Activated CD4-positive, alpha-beta memory T cell treated with anti-CD3 and anti-CD28 coated beads, Interleukin-2, amount 10 ng/mL, durations not matched to agents 7 days and 5 days (primary cell): Measurements from ENCODE around the gene ANO1. TPM values are rescaled to one million over a fixed set of nuclear protein-coding genes. Genes with fewer than 3 reads are reported as not detected.

Source experiments
- CTCF ChIA-PET: fragments of 350-600 bp; sonication (Branson Sonifier 250); formaldehyde crosslinking; loops from one replicate; lab custom pipeline; 2021; ENCODE audit warnings: antibody characterized with exemption, inconsistent platforms; lab: Charles Lee
- POLR2A ChIA-PET: fragments of 350-600 bp; sonication (Branson Sonifier 250); formaldehyde crosslinking; loops from one replicate; lab custom pipeline; 2021; ENCODE audit warnings: antibody characterized with exemption; lab: Charles Lee
- DNase-seq: peaks from one replicate; pipeline ENCODE4 v3.0.0-alpha.2; 2020
- H3K27ac Mint-ChIP-seq: one replicate; pipeline ENCODE4 v1.8.0; 2021; ENCODE audit warnings: mild to moderate bottlenecking, mixed read lengths
- H3K27me3 Mint-ChIP-seq: one replicate; pipeline ENCODE4 v1.8.0; 2021; ENCODE audit warnings: mixed read lengths
- H3K36me3 Mint-ChIP-seq: one replicate; pipeline ENCODE4 v1.8.0; 2021; ENCODE audit warnings: low read depth, mixed read lengths
- H3K4me1 Mint-ChIP-seq: one replicate; pipeline ENCODE4 v1.8.0; 2021; ENCODE audit warnings: mixed read lengths
- H3K4me3 Mint-ChIP-seq: one replicate; pipeline ENCODE4 v1.8.0; 2021; ENCODE audit warnings: mild to moderate bottlenecking, mixed read lengths
- H3K9me3 Mint-ChIP-seq: one replicate; pipeline ENCODE4 v1.8.0; 2021; ENCODE audit warnings: mixed read lengths
- total RNA-seq, 2 experiments: library from RNA; stranded (reverse); gene quantifications; one replicate each; pipeline ENCODE4 v1.2.3, GENCODE V29; 2021

Gene ANO1
- total RNA-seq, 2 experiments from 2014 or later: not detected

GRCh38 chr11:70038034-70038834 lies 39.9 kb upstream of the ANO1 start:
- H3K4me3 Mint-ChIP-seq: no peak overlapping the region
- no peak for DNase-seq
- CTCF ChIA-PET: no interaction called here
- H3K27ac Mint-ChIP-seq: no peak overlapping the region
- no peaks in the 10 kb centered on the region for H3K4me1 Mint-ChIP-seq
- peaks cover 6% of the 10 kb centered on the region for H3K9me3 Mint-ChIP-seq
- POLR2A ChIA-PET: no interaction called here
- H3K36me3 Mint-ChIP-seq: no peaks in the 10 kb centered on the region
- H3K27me3 Mint-ChIP-seq: peaks cover 8% of the 10 kb centered on the region

- Mint-ChIP-seq H3K4me3 (no peak overlapping the region), H3K27me3 (peaks cover 9% of the 10 kb centered on the region), H3K36me3 (no peaks in the 10 kb centered on the region), H3K4me1 (no peaks in the 10 kb centered on the region), H3K9me3 (peaks cover 6% of the 10 kb centered on the region), H3K27ac (no peak overlapping the region)
- POLR2A ChIA-PET: no interaction called here
- DNase-seq: no peak
- CTCF ChIA-PET: no interaction called here
Measured at GRCh38 chr11:70040452-70040851, 37.7 kb upstream of the ANO1 start.

GRCh38 chr11:70040869-70041501 lies 37.1 kb upstream of the ANO1 start:
- ChIA-PET POLR2A (no interaction called here), CTCF (no interaction called here)
- no peaks in the 10 kb centered on the region for H3K4me1 Mint-ChIP-seq
- peaks cover 6% of the 10 kb centered on the region for H3K9me3 Mint-ChIP-seq
- no peaks in the 10 kb centered on the region for H3K36me3 Mint-ChIP-seq
- H3K4me3 Mint-ChIP-seq: no peak overlapping the region
- H3K27me3 Mint-ChIP-seq: peaks cover 15% of the 10 kb centered on the region
- no peak overlapping the region for H3K27ac Mint-ChIP-seq
- no peak for DNase-seq

- Mint-ChIP-seq H3K36me3 (no peaks in the 10 kb centered on the region), H3K4me1 (no peaks in the 10 kb centered on the region), H3K4me3 (no peak overlapping the region), H3K27me3 (peaks cover 19% of the 10 kb centered on the region), H3K27ac (no peak overlapping the region), H3K9me3 (peaks cover 3% of the 10 kb centered on the region)
- ChIA-PET CTCF (no interaction called here), POLR2A (no interaction called here)
- DNase-seq: no peak
Measured at GRCh38 chr11:70043482-70043881, 34.6 kb upstream of the ANO1 start.

GRCh38 chr11:70046089-70046488 lies 32.0 kb upstream of the ANO1 start:
- no peak for DNase-seq
- H3K36me3 Mint-ChIP-seq: no peaks in the 10 kb centered on the region
- ChIA-PET CTCF (no interaction called here), POLR2A (no interaction called here)
- no peaks in the 10 kb centered on the region for H3K4me1 Mint-ChIP-seq
- no peak overlapping the region for H3K27ac Mint-ChIP-seq
- peaks cover 3% of the 10 kb centered on the region for H3K9me3 Mint-ChIP-seq
- no peak overlapping the region for H3K4me3 Mint-ChIP-seq
- peaks cover 30% of the 10 kb centered on the region for H3K27me3 Mint-ChIP-seq

- Mint-ChIP-seq H3K4me3 (no peak overlapping the region), H3K27me3 (peaks cover 27% of the 10 kb centered on the region), H3K9me3 (no peaks in the 10 kb centered on the region), H3K36me3 (no peaks in the 10 kb centered on the region), H3K27ac (no peak overlapping the region), H3K4me1 (no peaks in the 10 kb centered on the region)
- ChIA-PET CTCF (no interaction called here), POLR2A (no interaction called here)
- DNase-seq: no peak
Measured at GRCh38 chr11:70048279-70049024, 29.7 kb upstream of the ANO1 start.

GRCh38 chr11:70049045-70049444 lies 29.1 kb upstream of the ANO1 start:
- POLR2A ChIA-PET: no interaction called here
- H3K4me1 Mint-ChIP-seq: no peaks in the 10 kb centered on the region

GRCh38 chr11:70050243-70050642 lies 27.9 kb upstream of the ANO1 start:
- Mint-ChIP-seq H3K27ac (no peak overlapping the region), H3K4me1 (no peaks in the 10 kb centered on the region)
- CTCF ChIA-PET: no interaction called here

More at GRCh38 chr11:70049045-70049444, 29.1 kb upstream of the ANO1 start:
- Mint-ChIP-seq H3K9me3 (no peaks in the 10 kb centered on the region), H3K36me3 (no peaks in the 10 kb centered on the region), H3K27me3 (peaks cover 30% of the 10 kb centered on the region), H3K4me3 (no peak overlapping the region), H3K27ac (no peak overlapping the region)
- DNase-seq: no peak
- CTCF ChIA-PET: no interaction called here

GRCh38 chr11:70054004-70054403 lies 24.1 kb upstream of the ANO1 start:
- Mint-ChIP-seq H3K36me3 (no peaks in the 10 kb centered on the region), H3K4me3 (no peak overlapping the region), H3K27ac (no peak overlapping the region), H3K9me3 (no peaks in the 10 kb centered on the region), H3K4me1 (no peaks in the 10 kb centered on the region), H3K27me3 (peaks cover 28% of the 10 kb centered on the region)
- no peak for DNase-seq
- ChIA-PET POLR2A (no interaction called here), CTCF (no interaction called here)

More at GRCh38 chr11:70050243-70050642, 27.9 kb upstream of the ANO1 start:
- no peaks in the 10 kb centered on the region for H3K9me3 Mint-ChIP-seq
- DNase-seq: no peak
- H3K4me3 Mint-ChIP-seq: no peak overlapping the region
- no peaks in the 10 kb centered on the region for H3K36me3 Mint-ChIP-seq
- POLR2A ChIA-PET: no interaction called here
- H3K27me3 Mint-ChIP-seq: peaks cover 31% of the 10 kb centered on the region

GRCh38 chr11:70055444-70055843 lies 22.7 kb upstream of the ANO1 start:
- ChIA-PET POLR2A (no interaction called here), CTCF (no interaction called here)
- no peaks in the 10 kb centered on the region for H3K9me3 Mint-ChIP-seq
- no peak for DNase-seq
- no peak overlapping the region for H3K4me3 Mint-ChIP-seq
- H3K4me1 Mint-ChIP-seq: no peaks in the 10 kb centered on the region
- H3K36me3 Mint-ChIP-seq: no peaks in the 10 kb centered on the region
- no peak overlapping the region for H3K27ac Mint-ChIP-seq
- peaks cover 22% of the 10 kb centered on the region for H3K27me3 Mint-ChIP-seq

- no peak for DNase-seq
- ChIA-PET POLR2A (no interaction called here), CTCF (no interaction called here)
- Mint-ChIP-seq H3K36me3 (no peaks in the 10 kb centered on the region), H3K9me3 (no peaks in the 10 kb centered on the region), H3K4me3 (no peak overlapping the region), H3K27me3 (peaks cover 15% of the 10 kb centered on the region), H3K27ac (no peak overlapping the region), H3K4me1 (no peaks in the 10 kb centered on the region)
Measured at GRCh38 chr11:70057080-70057479, 21.0 kb upstream of the ANO1 start.

GRCh38 chr11:70059971-70060370 lies 18.1 kb upstream of the ANO1 start:
- no peaks in the 10 kb centered on the region for H3K36me3 Mint-ChIP-seq
- ChIA-PET POLR2A (no interaction called here), CTCF (no interaction called here)
- no peaks in the 10 kb centered on the region for H3K9me3 Mint-ChIP-seq
- H3K4me3 Mint-ChIP-seq: no peak overlapping the region
- peaks cover 8% of the 10 kb centered on the region for H3K27me3 Mint-ChIP-seq
- H3K27ac Mint-ChIP-seq: no peak overlapping the region
- H3K4me1 Mint-ChIP-seq: no peaks in the 10 kb centered on the region
- no peak for DNase-seq

GRCh38 chr11:70060611-70061293 lies 17.4 kb upstream of the ANO1 start:
- Mint-ChIP-seq H3K36me3 (no peaks in the 10 kb centered on the region), H3K27ac (no peak overlapping the region), H3K4me3 (no peak overlapping the region), H3K4me1 (no peaks in the 10 kb centered on the region), H3K9me3 (no peaks in the 10 kb centered on the region), H3K27me3 (peaks cover 8% of the 10 kb centered on the region)
- ChIA-PET CTCF (no interaction called here), POLR2A (no interaction called here)
- no peak for DNase-seq
